Chondrocyte (in vitro differentiated cells): ENCODE results near the gene DNAH7. TPM values are rescaled to one million over a fixed set of nuclear protein-coding genes. Genes with fewer than 3 reads are reported as not detected.
A peak's percentile ranks its signal among the peaks of the same experiment; 100 is the strongest.

Experiments
- DNase-seq: peaks from one replicate; pipeline ENCODE4 v3.0.0; 2021; ENCODE audit warnings: mixed read lengths, low spot score
- H3K27ac Mint-ChIP-seq: one replicate; pipeline ENCODE4 v1.8.0; 2021; ENCODE audit warnings: mild to moderate bottlenecking, moderate library complexity, mixed read lengths; ENCODE audit not compliant: unreplicated experiment
- H3K27me3 Mint-ChIP-seq: 2 replicates; pipeline ENCODE4 v1.8.0; 2021; ENCODE audit warnings: low read depth, mixed read lengths
- H3K36me3 Mint-ChIP-seq: 2 replicates; pipeline ENCODE4 v1.8.0; 2021; ENCODE audit warnings: low read depth, mixed read lengths
- H3K4me1 Mint-ChIP-seq: 2 replicates; pipeline ENCODE4 v1.8.0; 2021; ENCODE audit warnings: low read depth, mild to moderate bottlenecking, mixed read lengths
- H3K4me3 Mint-ChIP-seq: one replicate; pipeline ENCODE4 v1.8.0; 2021; ENCODE audit warnings: mild to moderate bottlenecking, moderate library complexity, mixed read lengths; ENCODE audit not compliant: unreplicated experiment
- H3K9me3 Mint-ChIP-seq: 2 replicates; pipeline ENCODE4 v1.8.0; 2021; ENCODE audit warnings: low read depth, mixed read lengths
- total RNA-seq: library from RNA; stranded (reverse); gene quantifications from 3 replicates; pipeline ENCODE4 v1.2.1, GENCODE V29; 2021
- TF ChIP-seq, protein P1 (sequence below): fragments of 200-600 bp; sonication (generic); IDR thresholded peaks from 2 replicates; pipeline ENCODE4 v1.5.0; 2021; ENCODE audit warnings: antibody characterized with exemption, mild to moderate bottlenecking, moderate library complexity

Gene DNAH7
- total RNA-seq, 1 donor from 2014 or later = 0.20 TPM

DNA sequence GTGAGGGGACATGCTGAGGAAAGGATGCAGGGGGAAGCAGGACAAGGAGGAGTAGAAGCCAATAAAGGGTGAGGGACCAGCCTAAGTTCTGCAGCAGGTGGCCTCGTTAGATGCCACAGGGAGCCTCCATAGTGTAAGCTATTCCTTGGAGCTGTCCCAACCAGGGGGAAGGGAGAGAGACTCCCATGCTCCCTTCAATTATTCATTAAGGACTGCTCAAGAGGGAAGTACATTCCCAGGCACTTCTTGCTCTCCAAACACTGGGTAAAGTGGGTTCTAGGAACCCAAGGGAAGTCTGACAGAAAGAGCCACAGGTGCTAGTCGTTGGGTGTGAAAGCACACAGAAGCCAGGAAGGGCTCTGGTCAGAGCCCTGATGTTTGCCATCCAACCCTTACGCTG, 217.9 kb downstream of the DNAH7 start:
- DNase-seq = no peak
- Mint-ChIP-seq H3K27me3 (peaks cover 34% of the 10 kb centered on the region), H3K36me3 (no peaks in the 10 kb centered on the region), H3K4me1 (no peaks in the 10 kb centered on the region), H3K27ac (no peak overlapping the region), H3K4me3 (no peak overlapping the region), H3K9me3 (peaks cover 5% of the 10 kb centered on the region)
- TF ChIP-seq, protein P1, sequence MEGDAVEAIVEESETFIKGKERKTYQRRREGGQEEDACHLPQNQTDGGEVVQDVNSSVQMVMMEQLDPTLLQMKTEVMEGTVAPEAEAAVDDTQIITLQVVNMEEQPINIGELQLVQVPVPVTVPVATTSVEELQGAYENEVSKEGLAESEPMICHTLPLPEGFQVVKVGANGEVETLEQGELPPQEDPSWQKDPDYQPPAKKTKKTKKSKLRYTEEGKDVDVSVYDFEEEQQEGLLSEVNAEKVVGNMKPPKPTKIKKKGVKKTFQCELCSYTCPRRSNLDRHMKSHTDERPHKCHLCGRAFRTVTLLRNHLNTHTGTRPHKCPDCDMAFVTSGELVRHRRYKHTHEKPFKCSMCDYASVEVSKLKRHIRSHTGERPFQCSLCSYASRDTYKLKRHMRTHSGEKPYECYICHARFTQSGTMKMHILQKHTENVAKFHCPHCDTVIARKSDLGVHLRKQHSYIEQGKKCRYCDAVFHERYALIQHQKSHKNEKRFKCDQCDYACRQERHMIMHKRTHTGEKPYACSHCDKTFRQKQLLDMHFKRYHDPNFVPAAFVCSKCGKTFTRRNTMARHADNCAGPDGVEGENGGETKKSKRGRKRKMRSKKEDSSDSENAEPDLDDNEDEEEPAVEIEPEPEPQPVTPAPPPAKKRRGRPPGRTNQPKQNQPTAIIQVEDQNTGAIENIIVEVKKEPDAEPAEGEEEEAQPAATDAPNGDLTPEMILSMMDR = no peak

DNA sequence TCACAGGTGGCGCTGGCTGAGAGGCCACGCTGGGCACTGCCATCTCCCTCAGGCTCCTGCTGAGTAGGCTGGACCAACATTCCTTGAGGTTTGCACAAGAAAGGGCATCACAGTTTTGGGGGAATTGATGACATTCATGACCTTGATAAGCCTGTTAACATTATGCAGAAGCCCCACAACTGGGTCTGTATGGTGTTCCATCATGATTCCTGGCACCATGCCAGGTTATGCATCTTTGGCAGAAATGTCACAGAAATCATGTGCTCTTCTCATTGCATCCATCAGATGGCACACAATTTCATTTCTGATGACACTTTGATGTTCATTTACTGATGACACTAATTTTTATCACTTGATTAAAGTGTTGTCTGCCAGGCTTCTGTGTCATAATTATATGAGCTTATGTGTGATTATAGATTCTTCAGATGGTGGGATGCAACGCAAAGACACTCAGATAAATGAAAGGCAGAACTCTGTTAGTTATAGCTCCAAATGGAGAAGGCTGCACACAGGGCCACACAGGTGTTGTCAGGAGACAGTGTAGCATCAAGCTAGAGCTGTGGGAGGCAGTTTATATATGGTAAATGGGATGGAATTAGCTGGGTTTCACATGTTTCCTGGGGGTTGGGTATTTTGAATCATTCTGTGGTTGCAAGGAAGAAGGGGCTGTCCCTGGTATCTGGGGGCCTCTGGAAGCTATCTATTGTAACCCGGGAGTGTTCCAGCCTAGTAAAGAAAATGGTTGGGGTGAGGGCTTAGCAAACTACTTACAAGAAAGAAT, 220.3 kb downstream of the DNAH7 start:
- Mint-ChIP-seq H3K4me1 (no peaks in the 10 kb centered on the region), H3K27ac (no peak overlapping the region), H3K9me3 (peaks cover 10% of the 10 kb centered on the region), H3K36me3 (no peaks in the 10 kb centered on the region), H3K27me3 (peaks cover 28% of the 10 kb centered on the region), H3K4me3 (no peak overlapping the region)
- TF ChIP-seq, protein P1 = peak; percentile 19
- DNase-seq = no peak

DNA sequence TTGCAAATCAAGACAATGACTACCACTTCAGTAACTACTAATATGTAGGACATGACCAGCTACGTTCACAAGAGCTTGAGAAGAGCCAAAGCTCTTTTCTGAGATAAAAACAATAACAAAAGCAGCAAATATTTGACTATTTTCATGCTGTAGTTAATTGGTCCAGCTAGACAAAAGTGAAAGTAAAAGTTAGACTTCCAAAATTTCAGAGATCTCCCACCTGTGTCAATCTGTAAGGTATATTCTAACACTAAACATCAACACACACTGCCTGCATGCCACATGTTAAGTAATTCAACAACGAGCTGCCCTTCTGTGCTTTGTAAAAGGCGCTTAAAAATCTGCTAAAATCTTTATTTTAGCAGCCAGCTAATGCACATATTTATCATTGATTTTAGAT, 225.7 kb downstream of the DNAH7 start:
- H3K4me3 Mint-ChIP-seq = no peak overlapping the region
- TF ChIP-seq, protein P1 = no peak
- H3K9me3 Mint-ChIP-seq = peaks cover 19% of the 10 kb centered on the region
- no peak for DNase-seq
- H3K4me1 Mint-ChIP-seq = no peaks in the 10 kb centered on the region
- H3K27ac Mint-ChIP-seq = no peak overlapping the region
- peaks cover 28% of the 10 kb centered on the region for H3K27me3 Mint-ChIP-seq
- peaks cover 1% of the 10 kb centered on the region for H3K36me3 Mint-ChIP-seq

DNA sequence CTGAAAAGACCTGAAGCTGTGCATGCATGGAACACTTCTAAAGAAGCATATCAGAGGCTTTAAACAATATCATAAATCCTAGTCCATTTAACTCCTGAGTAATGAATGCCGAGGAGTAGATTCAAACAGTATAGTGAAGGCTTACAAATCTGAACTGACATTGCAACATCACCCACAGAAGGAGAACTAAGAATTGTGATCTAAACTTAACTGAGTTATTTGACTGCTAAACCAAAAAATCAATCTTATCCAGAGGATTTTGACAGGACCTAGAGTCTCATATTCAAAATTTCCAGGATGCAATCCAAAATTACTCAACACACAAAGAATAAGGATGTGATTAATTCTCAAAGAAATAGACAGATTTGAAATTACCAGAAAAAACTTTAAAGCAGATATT, 230.6 kb downstream of the DNAH7 start:
- TF ChIP-seq, protein P1 = no peak
- H3K36me3 Mint-ChIP-seq = peaks cover 1% of the 10 kb centered on the region
- H3K27ac Mint-ChIP-seq = no peak overlapping the region
- DNase-seq = no peak
- H3K4me1 Mint-ChIP-seq = no peaks in the 10 kb centered on the region
- H3K9me3 Mint-ChIP-seq = peaks cover 8% of the 10 kb centered on the region
- no peak overlapping the region for H3K4me3 Mint-ChIP-seq
- H3K27me3 Mint-ChIP-seq = peaks cover 47% of the 10 kb centered on the region

DNA sequence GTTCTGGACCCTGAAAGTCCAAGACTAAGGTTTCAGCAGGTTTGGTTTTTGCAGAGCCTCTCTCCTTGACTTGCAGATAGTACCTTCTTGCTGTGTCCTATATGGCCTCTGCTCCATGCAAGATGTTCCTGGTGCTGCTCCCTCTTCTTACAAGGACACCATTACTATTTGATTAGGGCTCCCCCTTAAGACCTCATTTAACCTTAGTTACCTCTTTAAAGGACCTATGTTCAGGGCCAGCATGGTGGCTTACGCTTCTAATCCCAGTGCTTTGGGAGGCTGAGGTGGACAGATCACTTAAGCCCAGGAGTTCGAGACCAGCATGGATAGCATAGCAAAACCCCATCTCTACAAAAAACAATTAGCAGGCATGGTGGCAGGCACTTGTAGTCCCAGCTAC, 232.6 kb downstream of the DNAH7 start:
- Mint-ChIP-seq H3K36me3 (peaks cover 3% of the 10 kb centered on the region), H3K27me3 (peaks cover 52% of the 10 kb centered on the region)

More for the DNA sequence above, 232.6 kb downstream of the DNAH7 start:
- no peak for DNase-seq
- TF ChIP-seq, protein P1 = no peak
- no peak overlapping the region for H3K4me3 Mint-ChIP-seq
- no peaks in the 10 kb centered on the region for H3K4me1 Mint-ChIP-seq
- H3K9me3 Mint-ChIP-seq = peaks cover 8% of the 10 kb centered on the region
- no peak overlapping the region for H3K27ac Mint-ChIP-seq
